Measurements from ENCODE around the gene CBR4.

CBR4 gene

DNA sequence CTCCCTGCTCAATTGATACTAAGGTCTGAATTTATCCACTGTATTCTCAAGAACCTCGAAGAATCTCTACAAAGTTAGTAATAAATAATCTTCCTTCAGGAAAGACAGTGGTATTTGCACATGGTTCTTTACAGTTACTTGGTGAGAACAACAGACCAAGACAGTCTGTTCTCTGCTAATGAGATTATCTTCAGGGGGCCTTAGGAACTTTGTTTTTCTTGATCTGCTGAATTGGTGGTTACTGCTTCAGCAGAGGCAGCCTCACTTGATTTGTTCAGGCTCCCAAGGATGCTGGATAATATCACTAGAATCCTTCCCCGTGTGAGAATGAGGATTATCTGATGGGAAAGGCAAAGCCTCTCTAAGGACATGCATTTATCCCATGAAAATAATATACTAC lies 64.8 kb downstream of the CBR4 start:
- in situ Hi-C loops (cut with HindIII; ENCODE audit: low pct_unique_long_range_greater_than_20kb, low sequenced_read_pairs), result no loop called here
- no peak for TF ChIP-seq JUND (IDR thresholded peaks at IDR 0.05; ENCODE audit: low read depth)
- no peak for DNase-seq (ENCODE audit: low read depth in 1 of 2, low spot score in 1 of 2)

DNA sequence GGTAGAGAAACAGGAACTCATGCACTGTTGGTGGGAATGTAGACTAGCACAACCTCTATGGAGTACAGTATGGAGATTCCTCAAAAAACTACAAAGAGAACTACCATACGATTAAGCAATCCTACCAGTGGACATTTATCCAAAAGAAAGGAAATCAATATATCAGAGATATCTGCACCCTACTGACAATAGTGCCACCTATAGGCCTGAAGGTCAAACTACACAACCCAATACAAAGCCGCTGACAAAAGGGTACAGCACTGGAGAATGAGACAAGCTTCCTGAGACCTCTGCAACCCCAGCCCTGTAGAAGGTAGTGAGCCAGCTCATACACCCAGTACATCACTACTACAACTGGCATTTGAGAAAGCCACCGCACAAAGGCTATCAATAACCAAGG lies 67.1 kb downstream of the CBR4 start:
- no peak for TF ChIP-seq JUND (IDR thresholded peaks at IDR 0.05; ENCODE audit: low read depth)
- in situ Hi-C loops (cut with HindIII; ENCODE audit: low pct_unique_long_range_greater_than_20kb, low sequenced_read_pairs), result no loop called here
- peak in 1 of 2 experiments; percentile 25 for DNase-seq (ENCODE audit: low read depth in 1 of 2, low spot score in 1 of 2)

Measured in T47D (cell line).